ENCODE measurements around the gene CAND2. TPM values are rescaled to one million over a fixed set of nuclear protein-coding genes. Genes with fewer than 3 reads are reported as not detected.

CAND2 gene
- total and polyA plus RNA-seq, 10 of the 15 experiments (the other 5 are each of a cell fraction or from before 2014, with no cell fraction given): 0.03 to 1.9 (median 0.52) TPM

DNA sequence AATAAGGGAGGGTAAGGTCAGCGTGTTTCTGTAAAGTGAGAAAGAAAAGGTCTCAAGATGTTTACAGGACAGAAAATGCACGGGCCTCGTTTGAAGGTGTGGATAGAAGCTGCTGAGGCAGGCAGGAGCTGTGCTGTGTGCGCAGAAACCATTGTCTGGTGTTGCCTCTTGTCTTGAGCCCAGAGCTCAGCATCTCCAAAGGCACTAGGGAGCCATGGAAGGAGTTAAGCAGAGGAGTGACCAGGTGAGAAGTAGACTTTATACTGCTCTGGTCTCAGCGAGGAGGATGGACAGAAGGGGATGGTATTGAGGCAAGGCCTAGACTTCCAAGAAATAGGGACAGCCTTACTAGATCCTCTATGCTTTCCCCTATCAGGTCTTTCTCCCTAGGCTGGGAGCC is 13.0 kb downstream of the CAND2 start (continued):
- TF ChIP-seq, protein P1, sequence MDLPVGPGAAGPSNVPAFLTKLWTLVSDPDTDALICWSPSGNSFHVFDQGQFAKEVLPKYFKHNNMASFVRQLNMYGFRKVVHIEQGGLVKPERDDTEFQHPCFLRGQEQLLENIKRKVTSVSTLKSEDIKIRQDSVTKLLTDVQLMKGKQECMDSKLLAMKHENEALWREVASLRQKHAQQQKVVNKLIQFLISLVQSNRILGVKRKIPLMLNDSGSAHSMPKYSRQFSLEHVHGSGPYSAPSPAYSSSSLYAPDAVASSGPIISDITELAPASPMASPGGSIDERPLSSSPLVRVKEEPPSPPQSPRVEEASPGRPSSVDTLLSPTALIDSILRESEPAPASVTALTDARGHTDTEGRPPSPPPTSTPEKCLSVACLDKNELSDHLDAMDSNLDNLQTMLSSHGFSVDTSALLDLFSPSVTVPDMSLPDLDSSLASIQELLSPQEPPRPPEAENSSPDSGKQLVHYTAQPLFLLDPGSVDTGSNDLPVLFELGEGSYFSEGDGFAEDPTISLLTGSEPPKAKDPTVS (IDR thresholded peaks at IDR 0.05; ENCODE audit: low read depth, low read length): no peak

DNA sequence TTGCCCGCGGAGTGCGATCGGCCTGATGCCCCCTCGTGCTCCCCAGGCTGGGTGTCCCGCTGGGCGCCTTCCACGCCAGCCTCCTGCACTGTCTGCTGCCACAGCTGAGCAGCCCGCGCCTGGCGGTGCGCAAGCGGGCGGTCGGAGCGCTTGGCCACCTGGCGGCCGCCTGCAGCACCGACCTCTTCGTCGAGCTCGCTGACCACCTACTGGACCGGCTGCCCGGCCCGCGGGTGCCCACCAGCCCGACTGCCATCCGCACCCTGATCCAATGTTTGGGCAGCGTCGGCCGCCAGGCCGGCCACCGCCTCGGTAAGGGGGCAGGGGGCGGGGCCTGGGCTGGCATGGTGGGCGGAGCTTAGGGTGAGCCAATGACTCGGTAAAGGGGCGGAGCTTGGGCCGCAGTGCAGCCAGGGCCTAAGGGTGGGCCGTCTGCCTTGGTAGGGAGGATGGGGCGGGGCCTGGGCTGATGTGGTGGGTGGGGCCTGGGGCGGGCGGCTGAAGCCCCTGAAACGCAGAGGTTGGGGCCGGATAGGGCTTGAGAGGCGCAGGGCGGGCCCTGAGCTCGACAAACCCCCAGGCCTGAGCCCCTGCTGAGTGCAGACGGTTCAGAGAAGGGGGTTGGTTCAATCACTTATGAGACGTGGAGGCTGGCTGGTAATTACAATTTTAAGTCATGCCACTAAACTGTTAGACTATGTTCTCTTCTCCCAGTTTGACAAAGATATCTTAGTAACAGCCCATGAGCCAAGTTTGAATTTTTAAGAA is 13.7 kb downstream of the CAND2 start:
- peak; percentile 71 for FAIRE-seq
- in situ Hi-C loops (cut with MboI) (no loop called here), intact Hi-C loops (cut with micrococcal nuclease; ENCODE audit: unreplicated experiment) (no loop called here)
- no peaks in the 10 kb centered on the region for H3K79me2 ChIP-seq (ENCODE audit: control insufficient read depth, insufficient read depth, low read length)
- WGBS (ENCODE audit: insufficient coverage, insufficient replicate concordance, low lambda C conversion rate, missing lambda C conversion rate): 4% methylated on average over 47 of the region's 50 CpGs
- peak overlapping the region; percentile 88 for H2AFZ ChIP-seq (ENCODE audit: control insufficient read depth, low read depth, low read length)
- H3K9me3 ChIP-seq (replicated peaks; ENCODE audit: control insufficient read depth, insufficient read depth, low read length): no peaks in the 10 kb centered on the region
- POLR2A ChIA-PET: interaction anchor here (0.5 to 0.9 kb wide), 3 partner anchors 24 to 212 kb away, joined by 3 read pairs; partner anchors contain the start of gene RPL32
- peak overlapping the region; percentile 70; the same call in 1 of the 2 replicates for H3K4me3 ChIP-seq
- BruUV-seq (replicated peaks): no TSS peak
- peaks cover 0 to 2% of the 10 kb centered on the region in 2 experiments; a peak in 1 of 4 replicates for H3K27me3 ChIP-seq (replicated peaks in 1 of 2; ENCODE audit: control insufficient read depth in 2 of 2, insufficient read depth in 2 of 2, low read length in 1 of 2)
- no peaks in the 10 kb centered on the region for H3K4me1 ChIP-seq (ENCODE audit: control insufficient read depth, insufficient read depth, low read length)
- peak; percentile 41 for DNase-seq (ENCODE audit: low read depth, low spot score)
- H3K36me3 ChIP-seq (ENCODE audit: control insufficient read depth in 2 of 2, insufficient read depth in 2 of 2, low read length in 1 of 2): no peaks in the 10 kb centered on the region
- SMC1A ChIA-PET (ENCODE audit: uncharacterized antibody, unreplicated experiment): interaction anchor here (1.2 kb wide), 1 partner anchor 104 kb away, joined by 3 read pairs; no protein-coding TSS in a partner anchor
- no peak overlapping the region for H3K27ac ChIP-seq (ENCODE audit: control insufficient read depth, insufficient read depth)
- H4K20me1 ChIP-seq (ENCODE audit: control insufficient read depth, insufficient read depth): no peaks in the 10 kb centered on the region; the same call in 1 of the 2 replicates
- H3K4me2 ChIP-seq (ENCODE audit: control insufficient read depth, insufficient read depth): peak overlapping the region; percentile 91
- CTCF ChIA-PET: interaction anchor here (0.6 to 3.7 kb wide), 18 partner anchors 9 to 641 kb away, joined by 3 to 22 read pairs (median 4); partner anchors contain the start of genes RPL32, TMEM40 and TSEN2
- no peak overlapping the region for H3K9ac ChIP-seq (ENCODE audit: control insufficient read depth, insufficient read depth, low read length)
- RAD21 ChIA-PET (ENCODE audit: unreplicated experiment): interaction anchor here (0.6 to 1.5 kb wide), 7 partner anchors 23 to 341 kb away, joined by 3 to 9 read pairs (median 3); no protein-coding TSS in a partner anchor
- ATAC-seq: peak; percentile 100
- TF ChIP-seq YY1 (IDR thresholded peaks at IDR 0.05; ENCODE audit: low read depth, low read length) (0 out of 2 replicates have a peak, but pooled peaks have one; percentile 22), POLR2AphosphoS5 (IDR thresholded peaks at IDR 0.05; ENCODE audit: low read length) (no peak), IKZF1 (conservative IDR thresholded peaks at IDR 0.05) (peak; percentile 55; the same call in 1 of the 2 replicates), KDM1A (IDR thresholded peaks at IDR 0.05; ENCODE audit: borderline replicate concordance) (no peak), HDGF (IDR thresholded peaks at IDR 0.05) (0 out of 2 replicates have a peak, but pooled peaks have one; percentile 64), RAD21 (IDR thresholded peaks at IDR 0.05; ENCODE audit: insufficient read depth, low read depth, low read length) (0 out of 2 replicates have a peak, but pooled peaks have one; percentile 24), SMARCA5 (IDR thresholded peaks at IDR 0.05) (0 out of 2 replicates have a peak, but pooled peaks have one; percentile 59), BACH1 (IDR thresholded peaks at IDR 0.05; ENCODE audit: borderline replicate concordance) (peak; percentile 52; the same call in 1 of the 2 replicates), RELA (IDR thresholded peaks at IDR 0.05; ENCODE audit: borderline replicate concordance, partially characterized antibody) (no peak), SMC3 (IDR thresholded peaks at IDR 0.05; ENCODE audit: borderline replicate concordance, low read length) (peak; percentile 39; the same call in 1 of the 2 replicates), LARP7 (IDR thresholded peaks at IDR 0.05) (peak; percentile 88), GATAD2B (conservative IDR thresholded peaks at IDR 0.05; ENCODE audit: low read depth) (peak; percentile 64), DPF2 (IDR thresholded peaks at IDR 0.05) (0 out of 2 replicates have a peak, but pooled peaks have one; percentile 39)
- TF ChIP-seq, protein P2, sequence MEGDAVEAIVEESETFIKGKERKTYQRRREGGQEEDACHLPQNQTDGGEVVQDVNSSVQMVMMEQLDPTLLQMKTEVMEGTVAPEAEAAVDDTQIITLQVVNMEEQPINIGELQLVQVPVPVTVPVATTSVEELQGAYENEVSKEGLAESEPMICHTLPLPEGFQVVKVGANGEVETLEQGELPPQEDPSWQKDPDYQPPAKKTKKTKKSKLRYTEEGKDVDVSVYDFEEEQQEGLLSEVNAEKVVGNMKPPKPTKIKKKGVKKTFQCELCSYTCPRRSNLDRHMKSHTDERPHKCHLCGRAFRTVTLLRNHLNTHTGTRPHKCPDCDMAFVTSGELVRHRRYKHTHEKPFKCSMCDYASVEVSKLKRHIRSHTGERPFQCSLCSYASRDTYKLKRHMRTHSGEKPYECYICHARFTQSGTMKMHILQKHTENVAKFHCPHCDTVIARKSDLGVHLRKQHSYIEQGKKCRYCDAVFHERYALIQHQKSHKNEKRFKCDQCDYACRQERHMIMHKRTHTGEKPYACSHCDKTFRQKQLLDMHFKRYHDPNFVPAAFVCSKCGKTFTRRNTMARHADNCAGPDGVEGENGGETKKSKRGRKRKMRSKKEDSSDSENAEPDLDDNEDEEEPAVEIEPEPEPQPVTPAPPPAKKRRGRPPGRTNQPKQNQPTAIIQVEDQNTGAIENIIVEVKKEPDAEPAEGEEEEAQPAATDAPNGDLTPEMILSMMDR (IDR thresholded peaks at IDR 0.05 in 2 of 3, conservative IDR thresholded peaks at IDR 0.05 in 1 of 3; ENCODE audit: control insufficient read depth in 2 of 3, extremely low read depth in 1 of 3, insufficient read depth in 1 of 3, low read depth in 3 of 3, low read length in 3 of 3): peak; percentile 53 to 77 (median 71)
- TF ChIP-seq, protein P3, sequence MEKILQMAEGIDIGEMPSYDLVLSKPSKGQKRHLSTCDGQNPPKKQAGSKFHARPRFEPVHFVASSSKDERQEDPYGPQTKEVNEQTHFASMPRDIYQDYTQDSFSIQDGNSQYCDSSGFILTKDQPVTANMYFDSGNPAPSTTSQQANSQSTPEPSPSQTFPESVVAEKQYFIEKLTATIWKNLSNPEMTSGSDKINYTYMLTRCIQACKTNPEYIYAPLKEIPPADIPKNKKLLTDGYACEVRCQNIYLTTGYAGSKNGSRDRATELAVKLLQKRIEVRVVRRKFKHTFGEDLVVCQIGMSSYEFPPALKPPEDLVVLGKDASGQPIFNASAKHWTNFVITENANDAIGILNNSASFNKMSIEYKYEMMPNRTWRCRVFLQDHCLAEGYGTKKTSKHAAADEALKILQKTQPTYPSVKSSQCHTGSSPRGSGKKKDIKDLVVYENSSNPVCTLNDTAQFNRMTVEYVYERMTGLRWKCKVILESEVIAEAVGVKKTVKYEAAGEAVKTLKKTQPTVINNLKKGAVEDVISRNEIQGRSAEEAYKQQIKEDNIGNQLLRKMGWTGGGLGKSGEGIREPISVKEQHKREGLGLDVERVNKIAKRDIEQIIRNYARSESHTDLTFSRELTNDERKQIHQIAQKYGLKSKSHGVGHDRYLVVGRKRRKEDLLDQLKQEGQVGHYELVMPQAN (conservative IDR thresholded peaks at IDR 0.05): 0 out of 2 replicates have a peak, but pooled peaks have one; percentile 23

All from GM12878 (cell line).